HCT116 (cell line): ENCODE results near the gene SHROOM3. TPM values are rescaled to one million over a fixed set of nuclear protein-coding genes. Genes with fewer than 3 reads are reported as not detected.

Source experiments
- ATAC-seq: fragments of 200-7000 bp; cut with Tn5 transposase; 2 replicates; pipeline ENCODE4 v1.9.1; 2020; ENCODE audit warnings: mild to moderate bottlenecking, moderate library complexity
- BruUV-seq: library from RNA; stranded (reverse); fragments of 400-500 nt; replicated peaks from 2 replicates; lab custom pipeline; 2021; lab: Mats Ljungman, UMichigan
- CTCF ChIA-PET: fragments of 300-600 bp; sonication (Branson Sonifier 250); formaldehyde crosslinking; loops from one replicate; lab custom pipeline; 2021; ENCODE audit warnings: antibody characterized with exemption; lab: Charles Lee
- POLR2A ChIA-PET: fragments of 300-600, 350-600 bp; sonication (Branson Sonifier 250); formaldehyde crosslinking; loops from one replicate; lab custom pipeline; 2021; ENCODE audit warnings: antibody characterized with exemption; lab: Charles Lee
- RAD21 ChIA-PET, 2 experiments: fragments of 300-600 bp; sonication (Branson Sonifier 250); formaldehyde crosslinking; loops; one replicate each; lab custom pipeline; 2023; ENCODE audit warnings: low total read pairs in 2 of 2; ENCODE audit not compliant: uncharacterized antibody in 2 of 2, unreplicated experiment in 2 of 2, low non-redundant PET in 1 of 2; lab: Charles Lee
- DNase-seq: peaks from one replicate; pipeline ENCODE4 v3.0.0-alpha.2; 2010; ENCODE audit warnings: low read depth, low spot score
- H2AFZ ChIP-seq: fragments of 200-600 bp; shearing (Covaris generic), sonication (generic); 2 replicates; pipeline ENCODE4 v1.6.1; 2017; ENCODE audit warnings: low read depth, mixed run types, mixed read lengths, antibody characterized with exemption, low read length; ENCODE audit not compliant: poor library complexity, severe bottlenecking
- H3K27ac ChIP-seq: 2 replicates; pipeline ENCODE4 v1.5.1; 2012; ENCODE audit warnings: low read depth, low read length
- H3K27me3 ChIP-seq: fragments of 200-600 bp; sonication (generic); 2 replicates; pipeline ENCODE4 v1.6.1; 2016; ENCODE audit warnings: mixed run types, low read length, mixed read lengths; ENCODE audit not compliant: insufficient read depth
- H3K36me3 ChIP-seq, 2 experiments: fragments of 200-500 bp in 1 of 2; fragments of 200-600 bp in 1 of 2; sonication (Bioruptor generic) in 1 of 2; sonication (generic) in 1 of 2; 2 replicates each; pipeline versions ENCODE4 v1.5.1 to v1.6.1; 2014 to 2016; ENCODE audit warnings: low read length in 2 of 2, inconsistent platforms in 1 of 2, mixed read lengths in 1 of 2, mixed run types in 1 of 2; ENCODE audit not compliant: insufficient read depth in 2 of 2, control insufficient read depth in 1 of 2
- H3K4me1 ChIP-seq, 2 experiments: fragments of 200-600 bp in 1 of 2; sonication (generic) in 1 of 2; 2 replicates each; pipeline versions ENCODE4 v1.5.1 to v1.6.1; 2012 to 2017; ENCODE audit warnings: low read length in 2 of 2, inconsistent platforms in 1 of 2, mild to moderate bottlenecking in 1 of 2, mixed read lengths in 1 of 2, mixed run types in 1 of 2, moderate library complexity in 1 of 2; ENCODE audit not compliant: insufficient read depth in 2 of 2, control insufficient read depth in 1 of 2
- H3K4me2 ChIP-seq: fragments of 200-600 bp; sonication (generic); 2 replicates; pipeline ENCODE4 v1.6.1; 2017; ENCODE audit warnings: mixed run types, low read length, mixed read lengths
- H3K4me3 ChIP-seq, 2 experiments: fragments of 200-600 bp in 1 of 2; sonication (generic) in 1 of 2; replicated peaks in 1 of 2; 2 replicates each; pipeline ENCODE4 v1.5.1; 2011 to 2016; ENCODE audit warnings: low read length in 2 of 2, control low read depth in 1 of 2, low read depth in 1 of 2, mild to moderate bottlenecking in 1 of 2, mixed read lengths in 1 of 2, mixed run types in 1 of 2
- H3K79me2 ChIP-seq: fragments of 200-600 bp; sonication (generic); 2 replicates; pipeline ENCODE4 v1.6.1; 2017; ENCODE audit warnings: mild to moderate bottlenecking, mixed run types, low read length, moderate library complexity, mixed read lengths; ENCODE audit not compliant: insufficient read depth
- H3K9ac ChIP-seq: fragments of 200-600 bp; sonication (generic); 2 replicates; pipeline ENCODE4 v1.6.1; 2016; ENCODE audit warnings: low read length, mixed read lengths
- H3K9me2 ChIP-seq: fragments of 200-600 bp; sonication (generic), shearing (Covaris generic); 2 replicates; pipeline ENCODE4 v1.6.1; 2017; ENCODE audit warnings: mixed run types, mild to moderate bottlenecking, moderate library complexity; ENCODE audit not compliant: insufficient read depth
- H3K9me3 ChIP-seq, 2 experiments: fragments of 200-500 bp in 1 of 2; fragments of 200-600 bp in 1 of 2; sonication (Bioruptor generic) in 1 of 2; sonication (generic) in 1 of 2; 2 replicates each; pipeline ENCODE4 v1.6.1; 2014 to 2017; ENCODE audit warnings: low read length in 2 of 2, mixed read lengths in 2 of 2, inconsistent platforms in 1 of 2, low read depth in 1 of 2, mild to moderate bottlenecking in 1 of 2, mixed run types in 1 of 2, moderate library complexity in 1 of 2; ENCODE audit not compliant: control insufficient read depth in 1 of 2, insufficient read depth in 1 of 2
- H4K20me1 ChIP-seq: fragments of 200-600 bp; sonication (generic), shearing (Covaris generic); 2 replicates; pipeline ENCODE4 v1.6.1; 2017; ENCODE audit warnings: mixed run types, mild to moderate bottlenecking, moderate library complexity; ENCODE audit not compliant: insufficient read depth
- CBX3 ChIP-seq: IDR thresholded peaks from 2 replicates; pipeline ENCODE4 v1.6.1; 2012; ENCODE audit warnings: low read depth
- CEBPB ChIP-seq: IDR thresholded peaks from 2 replicates; pipeline ENCODE4 v1.6.1; 2012; ENCODE audit warnings: low read depth
- ELF1 ChIP-seq: IDR thresholded peaks from 2 replicates; pipeline ENCODE4 v1.6.1; 2012; ENCODE audit warnings: low read depth, borderline replicate concordance
- EZH2 ChIP-seq: fragments of 200-600 bp; sonication (generic); IDR thresholded peaks from 2 replicates; pipeline ENCODE4 v1.6.1; 2017; ENCODE audit warnings: antibody characterized with exemption, mixed run types
- FOSL1 ChIP-seq: IDR thresholded peaks from 2 replicates; pipeline ENCODE4 v1.6.1; 2012; ENCODE audit warnings: low read depth
- JUND ChIP-seq: IDR thresholded peaks from 2 replicates; pipeline ENCODE4 v1.6.1; 2012
- MAX ChIP-seq: IDR thresholded peaks from 2 replicates; pipeline ENCODE4 v1.6.1; 2012
- POLR2A ChIP-seq: IDR thresholded peaks from 2 replicates; pipeline ENCODE4 v1.7.0; 2011; ENCODE audit warnings: borderline replicate concordance; ENCODE audit not compliant: insufficient read depth, insufficient read length; ENCODE audit errors: extremely low read depth
- POLR2AphosphoS5 ChIP-seq: IDR thresholded peaks from 2 replicates; pipeline ENCODE4 v1.6.1; 2011; ENCODE audit warnings: mild to moderate bottlenecking, low read depth, low read length, moderate library complexity
- RAD21 ChIP-seq: IDR thresholded peaks from 2 replicates; pipeline ENCODE4 v1.6.1; 2012; ENCODE audit warnings: low read depth, mild to moderate bottlenecking
- REST ChIP-seq: IDR thresholded peaks from 2 replicates; pipeline ENCODE4 v1.6.1; 2012; ENCODE audit warnings: low read depth
- SIN3A ChIP-seq: IDR thresholded peaks from 2 replicates; pipeline ENCODE4 v1.6.1; 2012; ENCODE audit warnings: low read depth
- SP1 ChIP-seq: IDR thresholded peaks from 2 replicates; pipeline ENCODE4 v1.6.1; 2012; ENCODE audit warnings: low read depth
- SRF ChIP-seq: IDR thresholded peaks from 2 replicates; pipeline ENCODE4 v1.6.1; 2012; ENCODE audit warnings: low read depth
- YY1 ChIP-seq: IDR thresholded peaks from 2 replicates; pipeline ENCODE4 v1.6.1; 2011; ENCODE audit warnings: low read length, low read depth, moderate library complexity, mild to moderate bottlenecking; ENCODE audit not compliant: insufficient replicate concordance; ENCODE audit errors: extremely low read depth
- ZBTB33 ChIP-seq: IDR thresholded peaks from 2 replicates; pipeline ENCODE4 v1.6.1; 2011; ENCODE audit warnings: mild to moderate bottlenecking, low read length, moderate library complexity; ENCODE audit not compliant: insufficient replicate concordance; ENCODE audit errors: extremely low read depth
- ZNF274 ChIP-seq: fragments of 200-500 bp; sonication (Bioruptor generic); IDR thresholded peaks from 2 replicates; pipeline ENCODE4 v1.6.1; 2014; ENCODE audit warnings: mild to moderate bottlenecking, low read depth, low read length, inconsistent platforms
- intact Hi-C: fragments of 100-400 bp; cut with micrococcal nuclease; formaldehyde crosslinking; loops from 2 replicates; pipeline ENCODE4 v1.10.0; 2022
- total RNA-seq: library from RNA; stranded (reverse); gene quantifications from one replicate; pipeline ENCODE4 v1.2.1, GENCODE V29; 2021; ENCODE audit not compliant: unreplicated experiment

Gene SHROOM3
- total RNA-seq, 1 experiment from 2014 or later = 22.5 TPM

GRCh38 chr4:76655566-76656479 lies 220.8 kb downstream of the SHROOM3 start:
- TF ChIP-seq SRF (no peak), EZH2 (no peak), ZBTB33 (no peak), JUND (no peak), YY1 (no peak), ELF1 (no peak), POLR2A (no peak), FOSL1 (no peak), SIN3A (no peak), SP1 (no peak), CEBPB (no peak), POLR2AphosphoS5 (no peak), REST (no peak), ZNF274 (no peak), RAD21 (no peak), CBX3 (no peak), MAX (no peak)
- Histone ChIP-seq H2AFZ (no peak overlapping the region), H3K4me3 (no peak overlapping the region), H3K9me2 (no peaks in the 10 kb centered on the region), H3K27ac (no peak overlapping the region), H3K9me3 (no peaks in the 10 kb centered on the region), H3K27me3 (no peaks in the 10 kb centered on the region), H3K4me2 (peak overlapping the region; percentile 13; the same call in 1 of the 2 replicates), H3K79me2 (no peaks in the 10 kb centered on the region), H3K36me3 (no peaks in the 10 kb centered on the region), H4K20me1 (no peaks in the 10 kb centered on the region), H3K9ac (no peak overlapping the region), H3K4me1 (peaks cover 29 to 38% of the 10 kb centered on the region in 2 experiments)
- intact Hi-C loops = no loop called here
- DNase-seq (no peak), ATAC-seq (no peak; the same call in 1 of the 2 replicates)
- CTCF ChIA-PET = no interaction called here
- RAD21 ChIA-PET = no interaction called here
- BruUV-seq = no TSS peak
- POLR2A ChIA-PET = no interaction called here
